CD4-positive, alpha-beta T cell treated with Interleukin-4 for 4 hours (primary cell): ENCODE data around the gene TCIRG1.
A peak's percentile ranks its signal among the peaks of the same experiment; 100 is the strongest.

Experiments
- DNase-seq: peaks from one replicate; pipeline ENCODE4 v3.0.0-alpha.2; 2020

Gene TCIRG1

DNA sequence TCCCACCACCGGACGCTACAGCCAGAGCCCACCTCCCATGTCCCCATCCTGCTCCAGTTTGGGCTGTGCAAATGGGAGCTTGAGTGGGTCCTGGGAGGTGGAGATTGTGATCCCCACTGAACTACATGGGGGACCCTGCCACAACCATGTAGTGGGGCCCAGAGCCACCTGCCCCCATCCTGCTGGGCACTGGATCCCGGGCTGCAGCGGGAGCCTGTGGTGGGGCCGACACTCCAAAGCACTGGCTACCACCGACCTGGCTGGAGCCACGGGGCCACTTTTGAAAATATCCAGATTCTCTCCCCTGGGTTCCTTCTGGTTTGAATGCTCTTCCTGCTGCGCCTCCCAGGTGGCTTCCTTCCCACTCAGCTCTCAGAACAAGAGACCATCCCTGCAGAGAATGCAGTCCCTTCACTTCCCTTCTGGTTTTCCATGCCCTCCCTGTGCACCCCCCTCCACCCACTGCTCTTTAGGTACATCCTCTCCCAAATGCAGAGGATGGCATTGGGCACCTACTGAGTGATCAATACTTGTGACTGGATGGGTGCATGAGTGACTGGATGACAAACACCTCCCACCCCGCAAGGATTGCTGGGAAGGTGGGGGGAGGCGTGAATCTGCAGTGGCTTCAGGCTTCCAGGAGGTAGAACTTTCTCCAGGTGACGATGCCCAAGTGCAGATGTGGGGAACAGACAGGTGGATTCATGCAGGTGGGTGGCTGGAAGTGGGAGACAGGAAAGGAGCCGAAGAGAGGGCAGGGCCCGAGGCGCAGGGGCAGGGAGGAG is 34.1 kb upstream of the TCIRG1 start:
- no peak for DNase-seq

DNA sequence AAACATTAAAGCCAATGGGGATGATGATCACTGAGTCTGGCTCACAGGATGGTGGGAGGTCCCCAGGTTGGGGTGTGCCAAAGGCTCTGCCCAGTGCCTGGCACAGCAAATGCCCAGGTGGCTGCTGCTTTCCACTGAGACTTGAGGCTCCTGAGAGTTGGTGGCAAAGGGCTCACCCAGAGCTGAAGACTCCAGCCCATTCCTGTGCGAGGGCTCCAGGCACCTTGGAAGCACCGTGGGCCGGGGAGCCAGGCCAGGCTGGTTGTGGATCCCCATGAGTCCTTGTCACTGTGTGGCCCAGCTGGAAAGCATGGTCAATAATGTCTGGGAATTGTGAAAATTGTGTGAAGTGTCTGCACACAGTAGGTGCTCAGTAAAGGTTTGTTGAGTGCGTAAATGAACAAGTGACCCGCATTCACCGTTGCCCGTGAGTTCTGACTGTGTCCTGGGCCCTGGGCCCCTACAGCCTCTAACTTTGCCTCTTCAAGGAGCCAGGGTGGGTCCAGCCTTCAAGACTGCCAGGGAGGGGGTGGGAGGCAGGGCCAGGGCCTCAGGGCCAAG is 32.1 kb upstream of the TCIRG1 start:
- DNase-seq, result no peak

DNA sequence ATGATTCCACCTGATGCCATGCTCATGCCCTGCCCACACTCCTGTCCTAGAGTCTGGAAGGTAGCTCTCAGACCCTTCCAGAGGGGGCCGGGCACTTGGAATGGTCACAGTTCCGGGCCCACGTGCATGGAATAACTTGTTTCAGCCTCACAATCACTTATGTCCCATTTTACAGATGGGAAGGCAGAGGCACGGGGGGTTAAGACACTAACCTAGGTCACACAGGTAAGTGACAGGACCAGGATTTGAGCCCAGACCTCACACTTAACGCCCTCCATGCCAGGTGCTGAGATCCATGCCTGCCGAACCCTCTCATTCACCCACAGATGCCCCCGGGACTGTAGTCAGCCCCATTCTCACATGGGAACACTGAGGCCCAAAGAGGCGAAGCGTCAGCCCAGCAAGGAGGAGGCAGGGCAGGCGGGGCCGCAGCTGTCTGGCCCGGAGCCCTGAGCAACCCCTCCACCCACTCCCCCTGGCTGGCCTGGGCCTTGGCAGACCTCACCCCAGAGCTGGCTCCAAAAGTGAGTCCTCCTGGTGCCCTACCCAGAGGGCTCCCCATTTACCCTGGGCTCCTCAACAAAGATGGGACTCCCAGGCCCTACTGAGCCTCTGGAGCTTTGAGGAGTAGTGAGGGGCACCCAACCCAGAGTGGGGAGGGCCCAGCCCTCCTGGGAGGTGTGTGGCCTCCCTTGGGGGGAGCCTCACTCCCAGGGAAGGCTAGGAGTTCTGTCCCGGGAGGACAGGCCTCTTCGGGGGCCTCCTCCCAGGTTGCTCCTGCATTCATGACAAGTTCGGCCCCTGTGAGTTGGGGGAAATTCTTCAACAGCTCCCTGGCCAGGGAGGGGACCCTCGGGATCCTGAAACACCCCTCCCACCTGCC is 31.1 kb upstream of the TCIRG1 start:
- no peak for DNase-seq

DNA sequence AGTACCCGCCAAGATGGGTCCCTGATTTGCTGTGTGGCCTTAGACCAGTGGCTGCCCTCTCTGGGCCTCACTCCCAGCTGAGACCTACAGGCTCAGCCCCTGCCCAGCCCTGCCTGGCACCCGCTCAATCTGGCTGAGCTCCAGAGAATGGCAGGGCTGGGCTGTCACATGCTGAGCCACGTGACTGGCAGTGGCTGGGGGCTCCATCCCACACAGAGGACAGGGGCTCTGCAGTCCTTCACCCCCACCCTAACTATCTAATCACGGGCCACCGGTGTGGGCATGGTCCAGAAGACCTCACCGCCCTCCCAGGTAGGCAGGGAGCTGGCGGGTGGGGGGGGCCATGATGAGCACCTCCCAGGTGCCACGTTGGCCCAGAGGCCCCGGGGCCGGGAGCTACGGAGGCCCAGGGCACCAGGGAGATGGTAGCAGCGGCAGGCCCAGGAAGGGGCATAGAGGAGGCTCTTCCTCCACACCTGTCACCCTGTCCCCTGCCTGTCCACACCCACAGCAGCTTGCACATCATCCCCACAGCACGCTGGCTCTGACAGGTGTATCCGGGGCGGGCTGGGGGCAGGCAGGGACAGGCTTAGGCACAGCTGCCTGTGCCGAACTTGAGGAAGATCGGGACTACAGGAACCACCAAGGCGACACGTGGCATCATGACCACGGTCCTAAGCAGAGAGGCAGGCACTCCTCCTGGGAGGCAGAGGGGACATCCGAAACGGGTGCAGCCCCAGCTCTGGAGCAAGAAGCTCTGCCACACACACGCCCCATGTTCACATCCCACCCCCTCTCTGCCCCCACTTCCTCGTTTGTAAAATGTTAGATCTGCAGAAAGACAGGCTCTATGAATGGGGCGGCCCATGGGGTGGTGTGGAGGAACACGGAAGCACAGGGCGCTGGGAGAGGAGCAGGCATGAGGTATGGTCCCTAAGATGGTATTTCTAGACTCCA is 30.2 kb upstream of the TCIRG1 start:
- no peak for DNase-seq

DNA sequence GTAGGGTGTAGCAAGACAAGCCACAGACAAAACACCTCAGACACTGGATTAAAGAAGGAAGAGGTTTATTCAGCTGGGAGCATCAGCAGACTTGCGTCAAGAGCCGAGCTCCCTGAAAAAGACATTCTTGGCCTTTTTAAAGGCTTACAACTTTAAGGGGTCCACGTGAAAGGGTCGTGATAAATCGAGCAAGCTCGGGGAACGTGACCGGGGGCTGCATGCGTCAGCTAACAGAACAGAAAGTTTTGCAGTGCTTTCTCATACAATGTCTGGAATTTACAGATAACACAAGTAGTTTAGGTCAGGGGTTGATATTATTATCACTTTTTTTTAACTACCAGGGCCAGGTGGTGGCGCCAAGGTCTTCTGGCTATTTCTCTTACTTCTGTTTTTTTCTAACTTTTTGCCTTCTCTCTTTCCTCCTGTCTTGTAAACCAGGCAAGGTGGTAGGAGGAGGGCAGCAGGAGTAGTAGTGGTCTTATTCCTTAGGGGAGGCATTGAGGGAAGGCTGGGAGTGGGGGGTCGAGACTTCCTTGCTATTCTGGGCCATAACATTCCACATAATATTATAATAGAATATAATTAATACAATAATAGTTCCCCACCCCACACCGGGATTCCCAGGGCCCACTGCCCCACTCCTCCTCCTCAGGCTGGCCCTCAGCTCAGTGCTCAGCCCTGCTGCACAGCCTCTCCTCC is 29.3 kb upstream of the TCIRG1 start:
- DNase-seq, result peak; percentile 8

DNA sequence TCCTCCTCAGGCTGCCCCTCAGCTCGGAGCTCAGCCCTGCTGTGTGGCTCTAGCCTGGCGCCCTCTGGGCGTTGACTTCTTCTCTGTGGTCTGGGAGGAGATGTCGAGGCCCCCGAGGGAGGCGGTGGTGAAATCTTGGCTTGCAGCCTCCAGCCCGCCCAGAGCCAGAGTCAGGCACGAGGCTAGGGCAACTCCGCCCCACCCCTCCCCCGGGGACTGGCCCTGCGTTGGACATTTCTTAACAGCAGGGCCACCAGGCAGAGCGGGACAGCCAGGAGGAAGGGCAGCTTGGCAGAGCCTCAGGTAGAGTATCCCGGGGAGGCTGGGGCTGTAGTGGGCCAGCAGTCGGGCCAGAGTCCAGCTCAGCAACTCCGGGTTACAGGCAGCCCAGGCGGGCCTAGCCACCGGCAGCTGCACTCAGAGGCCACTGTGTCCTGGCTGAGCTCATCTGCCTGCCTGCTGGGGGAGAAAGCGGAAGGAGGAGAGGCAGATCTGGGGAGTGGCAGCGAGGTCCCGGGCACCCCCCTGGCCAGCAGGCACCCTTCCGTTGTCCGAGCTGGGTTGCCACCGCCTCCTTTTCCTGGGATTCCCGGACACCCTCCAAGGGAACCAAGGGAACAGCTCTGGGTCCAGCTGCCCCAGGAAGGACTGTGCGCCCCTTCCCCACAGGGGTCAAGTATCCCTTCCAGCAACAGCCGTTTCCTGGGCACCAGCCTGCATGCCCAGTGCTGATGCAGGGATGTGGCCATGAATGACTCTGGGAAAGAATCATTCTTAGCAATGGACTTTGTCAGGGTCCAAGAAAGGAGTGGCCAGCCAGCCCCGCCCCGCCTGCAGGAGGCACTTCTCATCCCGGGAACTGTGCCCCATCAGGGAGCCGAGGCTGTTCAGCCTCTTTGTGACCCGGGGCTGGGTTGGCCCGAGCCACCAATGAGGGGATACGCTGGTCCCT is 28.5 kb upstream of the TCIRG1 start, which contains the start of gene ALDH3B1:
TSS of gene ALDH3B1 (plus strand) at position 238 of the 952 bp plus-strand sequence. CDS start 4,971 bp downstream, outside the sequence.
- peak; percentile 9 for DNase-seq

GRCh38 chr11:68011051-68011943 is 27.5 kb upstream of the TCIRG1 start:
- no peak for DNase-seq

- DNase-seq, result no peak
These were observed 26.6 kb upstream of the TCIRG1 start for GRCh38 chr11:68012044-68012842.

DNA sequence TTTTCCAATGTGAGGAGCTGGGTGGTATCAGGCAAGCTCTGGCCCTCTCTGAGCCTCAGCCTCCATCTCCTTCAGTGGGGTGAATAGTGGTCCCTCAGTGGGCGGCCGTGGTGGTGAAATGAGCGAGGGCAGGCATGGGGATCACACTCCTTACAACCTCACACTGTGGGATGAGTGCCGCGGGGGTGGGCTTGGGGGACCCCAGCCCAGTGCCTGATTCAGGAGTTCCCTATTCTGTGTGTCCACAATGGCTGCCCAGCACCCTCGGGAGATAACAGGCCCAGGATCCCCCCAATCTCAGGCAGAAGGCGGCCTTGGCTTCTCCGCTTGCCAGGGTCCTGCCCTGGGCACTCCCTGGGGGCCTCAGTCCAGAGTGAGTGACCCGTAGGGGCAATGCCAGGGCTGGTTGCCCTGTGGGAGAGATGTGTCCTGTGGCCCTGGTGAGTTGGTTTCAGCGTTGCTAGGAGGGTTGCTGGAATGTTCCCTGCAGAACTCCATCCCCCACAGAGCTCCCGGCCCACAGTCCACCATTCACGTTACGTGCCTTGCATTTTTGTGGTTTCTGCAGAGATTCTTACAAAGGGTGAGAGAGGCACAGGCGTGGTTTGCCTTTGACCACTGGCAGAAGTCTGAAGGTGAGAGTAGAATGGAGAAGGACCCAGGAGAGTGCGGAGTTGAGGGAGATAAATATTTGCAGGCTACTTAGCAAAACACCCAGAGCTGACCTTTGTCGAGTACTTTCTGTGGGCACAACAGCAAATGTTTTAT is 25.8 kb upstream of the TCIRG1 start:
- DNase-seq, result no peak

DNA sequence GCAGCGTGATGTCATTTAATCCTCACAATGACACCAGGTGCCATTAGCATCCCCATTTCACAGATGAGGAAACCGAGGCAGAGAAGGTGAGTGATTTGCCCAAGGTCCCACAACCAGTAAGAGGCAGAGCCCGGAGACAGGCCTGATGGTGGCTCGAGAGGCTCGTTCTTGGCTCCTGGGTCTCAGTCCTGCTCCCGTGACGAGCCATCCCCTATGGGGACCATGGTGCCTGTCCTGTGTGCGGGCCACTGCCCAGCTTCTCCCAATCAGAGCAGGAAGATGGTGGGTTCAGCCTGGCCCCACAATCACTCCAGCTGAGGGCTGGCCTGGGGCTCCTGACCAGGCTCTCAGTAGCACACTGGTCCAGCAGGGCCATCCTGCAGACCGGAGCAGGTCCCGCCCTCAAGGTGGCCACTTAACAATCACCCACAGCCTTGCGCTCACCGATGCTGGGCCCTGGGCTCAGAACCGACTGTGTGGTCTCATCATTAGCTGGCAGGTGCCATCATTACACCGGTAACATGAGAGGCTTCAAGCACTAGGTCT is 25.1 kb upstream of the TCIRG1 start:
- DNase-seq, result no peak

DNA sequence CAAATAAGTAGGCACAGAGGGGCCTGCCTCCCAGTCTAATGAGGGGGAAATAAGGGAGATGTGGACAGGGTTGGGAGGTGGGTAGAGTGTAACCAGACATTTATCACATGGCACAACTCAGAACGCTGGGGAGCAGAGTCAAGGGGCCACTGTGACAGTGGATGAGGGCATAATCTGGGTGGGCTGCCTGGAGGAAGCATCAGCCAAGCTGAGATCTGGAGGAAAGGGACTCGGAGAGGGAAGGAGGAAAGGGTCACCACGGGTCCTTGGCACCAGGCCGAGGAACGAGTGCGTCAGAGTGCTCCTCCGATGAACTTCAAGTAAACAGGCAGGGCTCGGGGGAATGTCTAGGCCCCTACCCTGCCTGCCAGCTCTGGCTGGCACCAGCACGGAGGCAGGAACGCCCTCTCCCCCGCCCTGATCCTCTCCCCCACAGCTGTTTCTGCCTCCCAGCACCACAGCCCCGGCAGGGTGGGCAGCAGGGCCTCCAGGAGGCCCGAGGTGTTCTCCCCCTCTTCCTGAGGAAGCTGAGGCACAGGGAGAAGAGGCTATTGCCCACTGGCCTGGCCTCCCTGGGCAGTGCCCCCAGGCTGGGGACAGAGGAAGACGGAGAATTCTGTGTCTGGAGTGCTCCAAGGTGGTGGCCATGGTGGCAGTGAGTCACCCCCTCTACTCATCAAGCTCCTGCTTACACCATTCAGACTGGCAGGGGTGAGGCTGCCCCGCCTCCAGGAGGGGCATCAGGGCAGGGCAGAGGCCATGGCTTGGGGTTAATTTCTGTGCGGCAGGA is 24.5 kb upstream of the TCIRG1 start:
- no peak for DNase-seq

- DNase-seq, result no peak
These were observed 23.8 kb upstream of the TCIRG1 start for GRCh38 chr11:68014947-68015447.

DNA sequence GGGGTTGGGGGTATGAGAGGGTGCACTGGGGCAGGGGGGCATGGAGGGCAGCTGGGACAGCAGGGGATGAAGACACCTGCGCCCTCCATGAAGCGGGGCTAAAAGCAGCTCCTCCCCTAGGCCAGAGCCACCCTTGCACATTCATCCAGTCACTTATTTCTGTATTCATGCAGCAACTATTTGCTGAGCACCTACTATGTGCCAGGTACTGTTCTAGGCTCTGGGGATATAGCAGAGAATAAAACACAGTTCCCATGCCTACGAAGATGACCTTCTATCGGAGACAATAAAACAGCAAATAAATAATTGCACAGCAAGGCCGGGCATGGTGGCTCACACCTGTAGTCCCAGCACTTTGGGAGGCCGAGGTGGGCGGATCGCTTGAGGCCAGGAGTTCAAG is 23.4 kb upstream of the TCIRG1 start:
- DNase-seq, result no peak

- no peak for DNase-seq
These were observed 22.5 kb upstream of the TCIRG1 start for GRCh38 chr11:68016161-68016903.
